Spinal cord (tissue), 10 donors: Measurements from ENCODE around the gene FBXO44. TPM values are rescaled to one million over a fixed set of nuclear protein-coding genes. Genes with fewer than 3 reads are reported as not detected.

Source experiments
- DNase-seq, 6 donors: peaks; one replicate each; pipeline versions ENCODE4 v3.0.0 to v3.0.0-alpha.2; 2013 to 2015; ENCODE audit warnings: low spot score in 6 of 6, low read depth in 4 of 6
- H3K27ac ChIP-seq: one replicate; pipeline ENCODE4 v1.5.1; 2013; ENCODE audit warnings: low read depth, low read length, control low read depth
- H3K27me3 ChIP-seq: one replicate; pipeline ENCODE4 v1.6.1; 2013; ENCODE audit warnings: low read length; ENCODE audit not compliant: control insufficient read depth, insufficient read depth
- H3K36me3 ChIP-seq: one replicate; pipeline ENCODE4 v1.6.1; 2013; ENCODE audit warnings: low read length; ENCODE audit not compliant: control insufficient read depth, insufficient read depth
- H3K4me1 ChIP-seq: one replicate; pipeline ENCODE4 v1.6.1; 2013; ENCODE audit warnings: low read length; ENCODE audit not compliant: control insufficient read depth, insufficient read depth
- H3K4me3 ChIP-seq: one replicate; pipeline ENCODE4 v1.5.1; 2013; ENCODE audit warnings: low read depth, low read length, control low read depth
- H3K9me3 ChIP-seq: one replicate; pipeline ENCODE4 v1.6.1; 2013; ENCODE audit warnings: low read length; ENCODE audit not compliant: control insufficient read depth, insufficient read depth
- whole genome bisulfite sequencing: methylation state at CpG from one replicate; pipeline ENCODE4 v1.1.5; 2013; ENCODE audit warnings: missing lambda C conversion rate; ENCODE audit not compliant: insufficient coverage; 5-methylcytosine and 5-hydroxymethylcytosine counted together
- polyA plus RNA-seq, 2 donors: library from polyadenylated mRNA; unstranded; fragments of 120-200 nt; gene quantifications; one replicate each; pipeline ENCODE4 v1.2.1, GENCODE V29; 2013; ENCODE audit not compliant: insufficient read length in 2 of 2
- total RNA-seq, 2 donors: library from RNA; depleted of rRNA in 1 of 2; stranded (reverse); fragments of 120-200 nt in 1 of 2; fragments of >200 nt in 1 of 2; gene quantifications; one replicate each; pipeline versions ENCODE4 v1.2.3 to v1.2.4, GENCODE V29; 2013 to 2014
- donor health status: healthy.

Gene FBXO44
- total and polyA plus RNA-seq, 4 donors: 33.3 to 136 (median 79.6) TPM

- Histone ChIP-seq H3K4me3 (no peak overlapping the region), H3K27me3 (no peaks in the 10 kb centered on the region), H3K4me1 (peaks cover 15% of the 10 kb centered on the region), H3K36me3 (peaks cover 51% of the 10 kb centered on the region), H3K27ac (no peak overlapping the region), H3K9me3 (no peaks in the 10 kb centered on the region)
- 79% methylated on average over 12 of the region's 14 CpGs for WGBS
- no peak for DNase-seq
Observed at GRCh38 chr1:11668516-11668915, 13.8 kb downstream of the FBXO44 start.

- H3K4me1 ChIP-seq: peaks cover 2% of the 10 kb centered on the region
Observed at GRCh38 chr1:11670747-11671146, 16.1 kb downstream of the FBXO44 start.

GRCh38 chr1:11671205-11671543, 16.5 kb downstream of the FBXO44 start:
- WGBS: 95% methylated on average over 6 of the region's 6 CpGs
- Histone ChIP-seq H3K9me3 (no peaks in the 10 kb centered on the region), H3K27me3 (no peaks in the 10 kb centered on the region), H3K27ac (no peak overlapping the region), H3K4me1 (peaks cover 2% of the 10 kb centered on the region), H3K4me3 (no peak overlapping the region), H3K36me3 (peaks cover 77% of the 10 kb centered on the region)
- DNase-seq: no peak

More at GRCh38 chr1:11670747-11671146, 16.1 kb downstream of the FBXO44 start:
- DNase-seq: no peak
- Histone ChIP-seq H3K27ac (no peak overlapping the region), H3K36me3 (peaks cover 72% of the 10 kb centered on the region), H3K9me3 (no peaks in the 10 kb centered on the region), H3K4me3 (no peak overlapping the region), H3K27me3 (no peaks in the 10 kb centered on the region)
- 81% methylated on average over 5 of the region's 6 CpGs for WGBS

GRCh38 chr1:11671544-11672286, 17.0 kb downstream of the FBXO44 start:
- H3K27ac ChIP-seq: no peak overlapping the region
- 87% methylated on average over 13 of the region's 14 CpGs for WGBS
- peaks cover 2% of the 10 kb centered on the region for H3K4me1 ChIP-seq
- peaks cover 82% of the 10 kb centered on the region for H3K36me3 ChIP-seq
- no peak overlapping the region for H3K4me3 ChIP-seq
- H3K27me3 ChIP-seq: no peaks in the 10 kb centered on the region
- no peaks in the 10 kb centered on the region for H3K9me3 ChIP-seq
- no peak for DNase-seq

GRCh38 chr1:11673089-11673769, 18.6 kb downstream of the FBXO44 start:
- Histone ChIP-seq H3K4me1 (peaks cover 2% of the 10 kb centered on the region), H3K4me3 (no peak overlapping the region), H3K36me3 (peaks cover 87% of the 10 kb centered on the region), H3K27ac (no peak overlapping the region), H3K9me3 (no peaks in the 10 kb centered on the region), H3K27me3 (no peaks in the 10 kb centered on the region)
- 97% methylated on average over 12 of the region's 14 CpGs for WGBS
- DNase-seq: no peak

GRCh38 chr1:11674488-11674887, 19.8 kb downstream of the FBXO44 start:
- Histone ChIP-seq H3K36me3 (peaks cover 76% of the 10 kb centered on the region), H3K27ac (no peak overlapping the region), H3K27me3 (no peaks in the 10 kb centered on the region), H3K4me3 (no peak overlapping the region), H3K4me1 (peaks cover 1% of the 10 kb centered on the region), H3K9me3 (no peaks in the 10 kb centered on the region)
- DNase-seq: no peak
- WGBS: 91% methylated on average over 13 of the region's 14 CpGs

- Histone ChIP-seq H3K4me1 (peaks cover 8% of the 10 kb centered on the region), H3K9me3 (no peaks in the 10 kb centered on the region), H3K27me3 (no peaks in the 10 kb centered on the region), H3K27ac (no peak overlapping the region), H3K4me3 (no peak overlapping the region), H3K36me3 (peaks cover 72% of the 10 kb centered on the region)
- 93% methylated on average over 8 of the region's 10 CpGs for WGBS
- no peak for DNase-seq
Observed at GRCh38 chr1:11675325-11675724, 20.6 kb downstream of the FBXO44 start.

- peaks cover 62% of the 10 kb centered on the region for H3K36me3 ChIP-seq
- 92% methylated on average over 5 of the region's 10 CpGs for whole genome bisulfite sequencing
- no peak overlapping the region for H3K27ac ChIP-seq
Observed at GRCh38 chr1:11676386-11677103, 21.9 kb downstream of the FBXO44 start.

GRCh38 chr1:11678442-11678841, 23.8 kb downstream of the FBXO44 start:
- H3K27me3 ChIP-seq: no peaks in the 10 kb centered on the region
- peaks cover 43% of the 10 kb centered on the region for H3K36me3 ChIP-seq
- no peak overlapping the region for H3K4me3 ChIP-seq
- H3K27ac ChIP-seq: no peak overlapping the region
- H3K9me3 ChIP-seq: no peaks in the 10 kb centered on the region
- H3K4me1 ChIP-seq: peaks cover 20% of the 10 kb centered on the region
- no peak for DNase-seq
- 100% methylated on average over 2 of the region's 2 CpGs for WGBS

More at GRCh38 chr1:11676386-11677103, 21.9 kb downstream of the FBXO44 start:
- Histone ChIP-seq H3K4me3 (no peak overlapping the region), H3K27me3 (no peaks in the 10 kb centered on the region), H3K4me1 (peaks cover 16% of the 10 kb centered on the region), H3K9me3 (no peaks in the 10 kb centered on the region)
- DNase-seq: no peak
